ENCODE results near the gene MYL1.

GRCh38 chr2:210302326-210302725 is 12.6 kb downstream of the MYL1 start:
- TF ChIP-seq POLR2AphosphoS5 (IDR thresholded peaks at IDR 0.05) (no peak), POLR2A (IDR thresholded peaks at IDR 0.05) (no peak)

Measured in stomach (tissue), 4 donors.